Epithelial cell of esophagus (primary cell): ENCODE results near the gene ZDHHC23.

Experiments
- DNase-seq: peaks from one replicate; pipeline ENCODE4 v3.0.0; 2010; ENCODE audit warnings: low read depth
- H3K4me3 ChIP-seq: 2 replicates; pipeline ENCODE4 v1.5.1; 2011; ENCODE audit warnings: mild to moderate bottlenecking, low read length, control low read depth
- CTCF ChIP-seq: IDR thresholded peaks from 2 replicates; pipeline ENCODE4 v1.5.1; 2011; ENCODE audit warnings: low read depth, mild to moderate bottlenecking, low read length, control low read depth, inconsistent platforms; ENCODE audit not compliant: insufficient read depth; ENCODE audit errors: missing control alignments

ZDHHC23 gene, protein sequence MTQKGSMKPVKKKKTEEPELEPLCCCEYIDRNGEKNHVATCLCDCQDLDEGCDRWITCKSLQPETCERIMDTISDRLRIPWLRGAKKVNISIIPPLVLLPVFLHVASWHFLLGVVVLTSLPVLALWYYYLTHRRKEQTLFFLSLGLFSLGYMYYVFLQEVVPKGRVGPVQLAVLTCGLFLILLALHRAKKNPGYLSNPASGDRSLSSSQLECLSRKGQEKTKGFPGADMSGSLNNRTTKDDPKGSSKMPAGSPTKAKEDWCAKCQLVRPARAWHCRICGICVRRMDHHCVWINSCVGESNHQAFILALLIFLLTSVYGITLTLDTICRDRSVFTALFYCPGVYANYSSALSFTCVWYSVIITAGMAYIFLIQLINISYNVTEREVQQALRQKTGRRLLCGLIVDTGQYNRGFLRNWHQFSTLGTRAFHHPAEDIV

DNA sequence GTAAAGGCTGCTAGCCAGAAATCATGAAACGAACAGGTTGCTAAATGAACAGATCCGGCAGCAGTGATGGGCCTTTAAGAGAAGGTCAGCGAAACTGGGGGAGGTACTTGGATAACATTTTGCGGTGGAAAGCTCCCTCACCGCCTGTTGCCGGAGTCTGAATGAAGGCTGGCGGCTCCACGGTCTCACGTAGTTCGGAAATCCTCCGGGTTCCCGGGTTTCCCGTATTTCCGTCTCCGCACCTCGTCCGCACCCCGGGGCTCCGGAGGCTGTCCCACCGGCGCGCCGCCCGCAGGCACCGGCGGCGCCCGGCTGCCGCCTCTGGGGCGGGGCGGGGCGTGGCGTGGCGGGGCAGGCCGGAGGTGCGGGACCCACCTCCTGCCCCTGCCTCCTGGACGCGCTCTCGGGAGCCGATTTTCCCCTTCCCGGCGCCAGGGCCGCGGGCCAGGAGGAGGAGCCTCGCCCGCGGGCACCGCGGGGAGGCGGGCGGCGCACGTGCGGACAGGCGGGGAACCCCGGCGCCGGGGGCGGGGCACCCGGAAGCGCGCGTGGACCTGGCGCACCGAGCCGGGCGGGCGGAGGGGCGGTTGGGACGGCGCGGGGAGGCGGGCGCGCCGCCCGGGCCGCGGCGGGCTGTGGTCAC is at the start of gene ZDHHC23:
Gene ZDHHC23 (plus strand): TSS at position 642 of the 643 bp plus-strand sequence. CDS start 790 bp downstream, outside the sequence.
- DNase-seq: peak; percentile 52
- TF ChIP-seq CTCF: no peak
- H3K4me3 ChIP-seq: peak within 1 kb of the TSS; percentile 63

DNA sequence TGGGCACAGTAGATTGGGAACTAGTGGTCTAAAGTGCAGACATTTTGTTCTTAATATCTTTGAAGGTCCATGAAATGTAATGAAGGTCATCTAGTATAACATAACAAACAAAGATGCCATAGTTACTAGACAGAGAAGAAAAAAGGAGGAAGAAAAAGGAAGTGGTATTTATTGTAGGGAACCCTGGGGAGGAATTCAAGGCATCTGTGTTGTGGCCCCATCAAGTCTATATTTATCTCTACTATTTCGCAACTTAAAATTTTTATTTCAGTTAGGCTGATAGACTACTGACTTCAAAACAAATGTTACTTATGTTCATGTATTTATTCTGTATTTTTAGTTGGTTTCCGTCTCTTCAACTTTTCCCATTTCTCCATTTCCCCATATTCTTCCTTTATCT is 48.9 kb upstream of the ZDHHC23 start:
- no peak for DNase-seq
- no peak for TF ChIP-seq CTCF
- no peak overlapping the region for H3K4me3 ChIP-seq

- DNase-seq: peak; percentile 11
- no peak overlapping the region for H3K4me3 ChIP-seq
- TF ChIP-seq CTCF: no peak
Measured at GRCh38 chr3:113906568-113907140, 41.2 kb upstream of the ZDHHC23 start.

- H3K4me3 ChIP-seq: no peak overlapping the region
- DNase-seq: no peak
- no peak for TF ChIP-seq CTCF
Measured at GRCh38 chr3:113908133-113908532, 39.7 kb upstream of the ZDHHC23 start.

DNA sequence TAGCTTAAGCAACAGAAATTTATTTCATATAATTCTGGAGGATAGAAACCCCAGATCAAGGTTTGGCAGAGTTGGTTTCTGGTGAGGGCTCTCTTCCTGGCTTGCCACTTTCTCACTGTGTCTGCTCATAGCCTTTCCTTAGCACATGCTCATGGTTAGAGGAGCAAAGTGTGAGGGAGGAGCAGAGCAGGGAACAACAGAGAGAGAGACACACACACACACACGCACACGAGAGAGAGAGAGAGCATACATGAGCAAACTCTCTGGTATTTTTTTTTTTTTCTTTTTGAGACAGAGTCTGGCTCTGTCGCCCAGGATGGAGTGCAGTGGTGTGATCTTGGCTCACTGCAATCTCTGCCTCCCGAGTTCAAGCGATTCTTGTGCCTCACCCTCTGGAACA is 36.8 kb upstream of the ZDHHC23 start:
- no peak overlapping the region for H3K4me3 ChIP-seq
- peak; percentile 32 for DNase-seq
- no peak for TF ChIP-seq CTCF

GRCh38 chr3:113912552-113913236 is 35.1 kb upstream of the ZDHHC23 start:
- DNase-seq: peak; percentile 87
- H3K4me3 ChIP-seq: no peak overlapping the region

More at GRCh38 chr3:113912552-113913236, 35.1 kb upstream of the ZDHHC23 start:
- peak; percentile 85 for TF ChIP-seq CTCF
